HCT116 (cell line): ENCODE measurements around the gene HK1. TPM values are rescaled to one million over a fixed set of nuclear protein-coding genes. Genes with fewer than 3 reads are reported as not detected.

ENCODE experiments used
- ATAC-seq: fragments of 200-7000 bp; cut with Tn5 transposase; 2 replicates; pipeline ENCODE4 v1.9.1; 2020; ENCODE audit warnings: mild to moderate bottlenecking, moderate library complexity
- BruUV-seq: library from RNA; stranded (reverse); fragments of 400-500 nt; replicated peaks from 2 replicates; lab custom pipeline; 2021; lab: Mats Ljungman, UMichigan
- CTCF ChIA-PET: fragments of 300-600 bp; sonication (Branson Sonifier 250); formaldehyde crosslinking; loops from one replicate; lab custom pipeline; 2021; ENCODE audit warnings: antibody characterized with exemption; lab: Charles Lee
- POLR2A ChIA-PET: fragments of 300-600, 350-600 bp; sonication (Branson Sonifier 250); formaldehyde crosslinking; loops from one replicate; lab custom pipeline; 2021; ENCODE audit warnings: antibody characterized with exemption; lab: Charles Lee
- RAD21 ChIA-PET, 2 experiments: fragments of 300-600 bp; sonication (Branson Sonifier 250); formaldehyde crosslinking; loops; one replicate each; lab custom pipeline; 2023; ENCODE audit warnings: low total read pairs in 2 of 2; ENCODE audit not compliant: uncharacterized antibody in 2 of 2, unreplicated experiment in 2 of 2, low non-redundant PET in 1 of 2; lab: Charles Lee
- DNase-seq: peaks from one replicate; pipeline ENCODE4 v3.0.0-alpha.2; 2010; ENCODE audit warnings: low read depth, low spot score
- H2AFZ ChIP-seq: fragments of 200-600 bp; shearing (Covaris generic), sonication (generic); 2 replicates; pipeline ENCODE4 v1.6.1; 2017; ENCODE audit warnings: low read depth, mixed run types, mixed read lengths, antibody characterized with exemption, low read length; ENCODE audit not compliant: poor library complexity, severe bottlenecking
- H3K27ac ChIP-seq: 2 replicates; pipeline ENCODE4 v1.5.1; 2012; ENCODE audit warnings: low read depth, low read length
- H3K27me3 ChIP-seq: fragments of 200-600 bp; sonication (generic); 2 replicates; pipeline ENCODE4 v1.6.1; 2016; ENCODE audit warnings: mixed run types, low read length, mixed read lengths; ENCODE audit not compliant: insufficient read depth
- H3K36me3 ChIP-seq, 2 experiments: fragments of 200-500 bp in 1 of 2; fragments of 200-600 bp in 1 of 2; sonication (Bioruptor generic) in 1 of 2; sonication (generic) in 1 of 2; 2 replicates each; pipeline versions ENCODE4 v1.5.1 to v1.6.1; 2014 to 2016; ENCODE audit warnings: low read length in 2 of 2, inconsistent platforms in 1 of 2, mixed read lengths in 1 of 2, mixed run types in 1 of 2; ENCODE audit not compliant: insufficient read depth in 2 of 2, control insufficient read depth in 1 of 2
- H3K4me1 ChIP-seq, 2 experiments: fragments of 200-600 bp in 1 of 2; sonication (generic) in 1 of 2; 2 replicates each; pipeline versions ENCODE4 v1.5.1 to v1.6.1; 2012 to 2017; ENCODE audit warnings: low read length in 2 of 2, inconsistent platforms in 1 of 2, mild to moderate bottlenecking in 1 of 2, mixed read lengths in 1 of 2, mixed run types in 1 of 2, moderate library complexity in 1 of 2; ENCODE audit not compliant: insufficient read depth in 2 of 2, control insufficient read depth in 1 of 2
- H3K4me2 ChIP-seq: fragments of 200-600 bp; sonication (generic); 2 replicates; pipeline ENCODE4 v1.6.1; 2017; ENCODE audit warnings: mixed run types, low read length, mixed read lengths
- H3K4me3 ChIP-seq, 2 experiments: fragments of 200-600 bp in 1 of 2; sonication (generic) in 1 of 2; replicated peaks in 1 of 2; 2 replicates each; pipeline ENCODE4 v1.5.1; 2011 to 2016; ENCODE audit warnings: low read length in 2 of 2, control low read depth in 1 of 2, low read depth in 1 of 2, mild to moderate bottlenecking in 1 of 2, mixed read lengths in 1 of 2, mixed run types in 1 of 2
- H3K79me2 ChIP-seq: fragments of 200-600 bp; sonication (generic); 2 replicates; pipeline ENCODE4 v1.6.1; 2017; ENCODE audit warnings: mild to moderate bottlenecking, mixed run types, low read length, moderate library complexity, mixed read lengths; ENCODE audit not compliant: insufficient read depth
- H3K9ac ChIP-seq: fragments of 200-600 bp; sonication (generic); 2 replicates; pipeline ENCODE4 v1.6.1; 2016; ENCODE audit warnings: low read length, mixed read lengths
- H3K9me2 ChIP-seq: fragments of 200-600 bp; sonication (generic), shearing (Covaris generic); 2 replicates; pipeline ENCODE4 v1.6.1; 2017; ENCODE audit warnings: mixed run types, mild to moderate bottlenecking, moderate library complexity; ENCODE audit not compliant: insufficient read depth
- H3K9me3 ChIP-seq, 2 experiments: fragments of 200-500 bp in 1 of 2; fragments of 200-600 bp in 1 of 2; sonication (Bioruptor generic) in 1 of 2; sonication (generic) in 1 of 2; 2 replicates each; pipeline ENCODE4 v1.6.1; 2014 to 2017; ENCODE audit warnings: low read length in 2 of 2, mixed read lengths in 2 of 2, inconsistent platforms in 1 of 2, low read depth in 1 of 2, mild to moderate bottlenecking in 1 of 2, mixed run types in 1 of 2, moderate library complexity in 1 of 2; ENCODE audit not compliant: control insufficient read depth in 1 of 2, insufficient read depth in 1 of 2
- H4K20me1 ChIP-seq: fragments of 200-600 bp; sonication (generic), shearing (Covaris generic); 2 replicates; pipeline ENCODE4 v1.6.1; 2017; ENCODE audit warnings: mixed run types, mild to moderate bottlenecking, moderate library complexity; ENCODE audit not compliant: insufficient read depth
- ATF3 ChIP-seq: IDR thresholded peaks from 2 replicates; pipeline ENCODE4 v1.6.1; 2012
- CBX3 ChIP-seq: IDR thresholded peaks from 2 replicates; pipeline ENCODE4 v1.6.1; 2012; ENCODE audit warnings: low read depth
- CTCF ChIP-seq, 3 experiments: fragments of 200-600 bp in 1 of 3; sonication (generic) in 1 of 3; IDR thresholded peaks in 2 of 3; conservative IDR thresholded peaks in 1 of 3; 2 replicates each; pipeline ENCODE4 v1.5.1; 2012 to 2017; ENCODE audit warnings: low read depth in 2 of 3, low read length in 2 of 3, antibody characterized with exemption in 1 of 3, borderline replicate concordance in 1 of 3, control low read depth in 1 of 3, mild to moderate bottlenecking in 1 of 3, mixed read lengths in 1 of 3, mixed run types in 1 of 3, moderate library complexity in 1 of 3; ENCODE audit not compliant: insufficient read depth in 1 of 3
- ELF1 ChIP-seq: IDR thresholded peaks from 2 replicates; pipeline ENCODE4 v1.6.1; 2012; ENCODE audit warnings: low read depth, borderline replicate concordance
- FOSL1 ChIP-seq: IDR thresholded peaks from 2 replicates; pipeline ENCODE4 v1.6.1; 2012; ENCODE audit warnings: low read depth
- JUND ChIP-seq: IDR thresholded peaks from 2 replicates; pipeline ENCODE4 v1.6.1; 2012
- MAX ChIP-seq: IDR thresholded peaks from 2 replicates; pipeline ENCODE4 v1.6.1; 2012
- POLR2AphosphoS5 ChIP-seq: IDR thresholded peaks from 2 replicates; pipeline ENCODE4 v1.6.1; 2011; ENCODE audit warnings: mild to moderate bottlenecking, low read depth, low read length, moderate library complexity
- SP1 ChIP-seq: IDR thresholded peaks from 2 replicates; pipeline ENCODE4 v1.6.1; 2012; ENCODE audit warnings: low read depth
- SRF ChIP-seq: IDR thresholded peaks from 2 replicates; pipeline ENCODE4 v1.6.1; 2012; ENCODE audit warnings: low read depth
- ZNF274 ChIP-seq: fragments of 200-500 bp; sonication (Bioruptor generic); IDR thresholded peaks from 2 replicates; pipeline ENCODE4 v1.6.1; 2014; ENCODE audit warnings: mild to moderate bottlenecking, low read depth, low read length, inconsistent platforms
- intact Hi-C: fragments of 100-400 bp; cut with micrococcal nuclease; formaldehyde crosslinking; loops from 2 replicates; pipeline ENCODE4 v1.10.0; 2022
- total RNA-seq: library from RNA; stranded (reverse); gene quantifications from one replicate; pipeline ENCODE4 v1.2.1, GENCODE V29; 2021; ENCODE audit not compliant: unreplicated experiment

The HK1 gene
- total RNA-seq, 1 experiment from 2014 or later, result 50.3 TPM

DNA sequence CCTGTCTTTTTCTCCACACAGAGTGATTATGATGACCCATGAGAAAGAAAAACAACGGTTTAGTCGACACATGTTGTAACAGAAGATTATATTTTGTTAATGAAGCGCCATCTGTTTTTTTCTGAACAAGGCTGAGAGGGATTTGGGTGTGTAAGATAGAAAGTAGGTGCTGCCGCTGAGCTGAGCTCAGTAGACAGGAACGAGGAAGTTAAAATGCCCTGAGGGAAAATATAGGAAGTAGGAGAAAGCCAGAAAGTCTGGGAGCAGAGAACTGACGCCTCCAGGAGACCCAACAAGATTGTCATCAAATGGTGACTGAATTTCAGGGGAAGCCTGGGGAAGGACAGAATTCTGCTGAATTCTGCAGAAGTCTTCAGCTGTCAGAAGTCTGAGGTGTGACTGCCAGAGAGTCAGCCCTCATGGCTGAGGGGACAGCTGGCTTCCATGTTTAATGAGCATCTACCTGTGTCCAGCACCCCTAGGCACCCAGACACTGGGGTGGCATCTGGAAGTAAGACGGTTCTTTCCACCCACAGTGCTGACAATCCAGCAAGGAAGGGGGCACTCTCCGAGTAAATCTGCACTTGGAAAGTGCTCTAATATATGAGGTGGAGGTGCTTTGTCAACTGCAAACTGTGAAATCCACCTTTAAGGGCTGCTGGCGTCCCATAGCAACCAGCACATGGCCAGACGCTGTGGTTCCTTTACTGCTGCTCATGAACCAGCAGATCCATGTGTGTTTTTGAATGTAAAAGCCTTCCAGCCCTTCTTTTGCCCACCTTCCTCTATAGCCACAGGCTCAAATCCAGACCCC, 160.4 kb downstream of the HK1 start:
- intact Hi-C loops, result no loop called here
- H4K20me1 ChIP-seq, result no peaks in the 10 kb centered on the region
- H3K4me2 ChIP-seq, result peak overlapping the region; percentile 72
- DNase-seq, result peak; percentile 42
- peak overlapping the region; percentile 51 for H3K9ac ChIP-seq
- H3K36me3 ChIP-seq, result no peaks in the 10 kb centered on the region
- POLR2A ChIA-PET, result interaction anchor here (1.1 kb wide), 1 partner anchor 11 kb away, joined by 6 read pairs; no protein-coding TSS in a partner anchor
- H2AFZ ChIP-seq, result peak overlapping the region; percentile 97
- TF ChIP-seq FOSL1 (peak; percentile 53; the same call in 1 of the 2 replicates), SP1 (peak; percentile 70), CBX3 (peak; percentile 42; the same call in 1 of the 2 replicates), ZNF274 (no peak), MAX (no peak), JUND (peak; percentile 70), ELF1 (peak; percentile 70; the same call in 1 of the 2 replicates), ATF3 (no peak), SRF (no peak; the same call in 1 of the 2 replicates), POLR2AphosphoS5 (peak; percentile 24), CTCF (IDR thresholded peaks at IDR 0.05 in 2 of 3, conservative IDR thresholded peaks at IDR 0.05 in 1 of 3; ENCODE audit: borderline replicate concordance in 1 of 3, insufficient read depth in 1 of 3, low read depth in 2 of 3, low read length in 2 of 3) (no peak)
- CTCF ChIA-PET, result interaction anchor here (1.5 to 3.0 kb wide), 3 partner anchors 11 to 69 kb away, joined by 4 to 21 read pairs (median 7); partner anchors contain the start of gene TSPAN15
- H3K4me3 ChIP-seq, result peak overlapping the region in 1 of 2 experiments; percentile 33; a peak in 3 of 4 replicates
- peak overlapping the region; percentile 49 for H3K27ac ChIP-seq
- peaks cover 23 to 28% of the 10 kb centered on the region in 2 experiments for H3K4me1 ChIP-seq
- no peaks in the 10 kb centered on the region for H3K9me2 ChIP-seq
- no peaks in the 10 kb centered on the region for H3K27me3 ChIP-seq
- RAD21 ChIA-PET, result no interaction called here
- no peaks in the 10 kb centered on the region for H3K79me2 ChIP-seq
- TSS peak; percentile 70 for BruUV-seq
- ATAC-seq, result peak; percentile 66
- H3K9me3 ChIP-seq, result no peaks in the 10 kb centered on the region
